HCEC 1CT (cell line): ENCODE data around the gene HMOX1.
A peak's percentile ranks its signal among the peaks of the same experiment; 100 is the strongest.

Experiments
- DNase-seq: peaks from one replicate; pipeline ENCODE4 v3.0.0-alpha.2; 2017

Gene HMOX1

DNA sequence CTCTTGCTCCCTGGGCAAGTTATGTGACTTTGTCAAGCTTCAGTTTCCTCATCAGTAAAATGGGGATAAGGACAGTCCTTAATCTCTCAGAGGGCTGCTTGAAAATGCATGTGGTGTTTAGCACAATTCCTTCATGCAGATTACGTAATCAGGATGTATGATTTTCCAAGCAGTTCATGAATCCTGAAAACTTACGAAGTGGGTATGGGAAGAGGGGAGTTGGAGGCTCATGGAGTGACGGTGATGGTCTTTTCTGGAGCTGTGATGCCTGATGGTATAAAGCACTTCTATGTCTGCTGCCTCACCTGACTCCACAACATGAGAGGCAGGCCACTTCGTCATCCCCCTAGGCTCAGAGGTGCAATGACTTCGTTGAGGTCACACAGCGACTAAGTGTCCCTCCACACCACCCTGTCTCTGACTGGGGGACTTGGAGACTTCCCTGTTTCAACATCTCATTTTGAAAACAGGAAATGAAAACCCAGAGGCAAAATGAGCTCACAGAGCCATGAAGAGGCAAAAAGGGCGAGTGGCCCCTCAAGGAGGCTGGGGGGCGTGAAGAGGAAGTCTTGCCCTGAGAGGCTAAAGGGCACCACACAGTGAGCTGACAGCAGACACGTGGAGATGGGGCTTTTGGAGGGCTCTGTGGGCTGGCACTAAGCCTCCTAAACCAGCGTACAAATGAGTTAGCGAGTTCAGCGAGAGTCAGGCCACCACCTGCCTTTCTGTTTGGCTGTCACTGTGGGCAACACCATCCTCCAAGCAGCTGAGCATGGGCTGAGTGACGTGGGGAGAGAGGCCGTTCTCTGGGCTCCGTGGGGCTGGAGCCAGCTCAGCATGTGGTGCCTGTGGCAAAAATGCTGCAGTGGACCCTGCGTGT is 29.1 kb downstream of the HMOX1 start:
- no peak for DNase-seq

DNA sequence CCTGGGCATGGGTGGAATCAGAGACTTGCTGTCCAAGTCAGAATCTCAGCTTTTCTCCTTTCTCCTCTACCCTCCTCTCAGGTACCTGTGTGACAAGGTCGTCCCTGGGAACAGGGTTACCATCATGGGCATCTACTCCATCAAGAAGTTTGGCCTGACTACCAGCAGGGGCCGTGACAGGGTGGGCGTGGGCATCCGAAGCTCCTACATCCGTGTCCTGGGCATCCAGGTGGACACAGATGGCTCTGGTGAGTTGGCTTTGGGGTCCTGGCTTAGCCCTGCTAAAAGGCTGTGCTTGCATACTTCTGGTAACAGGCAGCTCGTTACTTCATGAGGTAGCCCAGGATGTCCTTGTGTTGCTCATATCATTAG is 29.8 kb downstream of the HMOX1 start:
- no peak for DNase-seq

DNA sequence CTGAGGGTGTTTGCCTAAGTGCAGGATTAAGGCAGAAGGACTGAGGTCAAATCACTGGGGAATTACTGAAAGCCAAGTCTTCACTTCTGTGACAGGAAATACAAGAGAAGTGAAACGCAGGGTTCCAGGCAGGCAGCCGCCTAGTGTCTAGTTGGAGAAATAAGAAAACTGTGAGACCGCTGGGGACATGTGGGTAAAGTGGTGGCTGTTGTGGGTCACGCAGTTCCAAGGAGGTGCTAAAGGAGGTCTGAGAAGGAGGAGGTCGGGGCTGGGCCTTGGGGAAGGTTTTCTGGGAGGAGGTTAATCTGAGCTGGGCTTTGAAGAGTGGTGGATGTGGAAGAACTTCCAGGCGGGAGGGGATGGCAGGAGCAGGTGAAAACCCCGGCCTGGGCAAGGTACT is 30.2 kb downstream of the HMOX1 start:
- DNase-seq = no peak

DNA sequence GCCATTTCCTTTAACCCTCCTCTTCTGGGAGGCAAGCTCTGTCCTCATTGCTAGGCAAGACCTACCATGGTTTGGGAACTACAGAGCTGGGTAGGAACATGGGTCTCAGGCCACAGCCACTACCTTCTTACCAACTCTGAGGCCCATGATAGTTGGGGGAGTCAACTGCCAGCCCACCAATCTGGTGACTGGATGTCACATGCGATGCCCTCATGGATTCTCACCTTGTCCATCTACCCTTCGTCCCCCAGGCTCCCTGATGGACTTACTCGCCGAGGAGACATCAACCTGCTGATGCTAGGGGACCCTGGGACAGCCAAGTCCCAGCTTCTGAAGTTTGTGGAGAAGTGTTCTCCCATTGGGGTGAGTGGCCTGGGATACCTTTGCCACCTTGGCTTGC is 32.7 kb downstream of the HMOX1 start:
- no peak for DNase-seq

DNA sequence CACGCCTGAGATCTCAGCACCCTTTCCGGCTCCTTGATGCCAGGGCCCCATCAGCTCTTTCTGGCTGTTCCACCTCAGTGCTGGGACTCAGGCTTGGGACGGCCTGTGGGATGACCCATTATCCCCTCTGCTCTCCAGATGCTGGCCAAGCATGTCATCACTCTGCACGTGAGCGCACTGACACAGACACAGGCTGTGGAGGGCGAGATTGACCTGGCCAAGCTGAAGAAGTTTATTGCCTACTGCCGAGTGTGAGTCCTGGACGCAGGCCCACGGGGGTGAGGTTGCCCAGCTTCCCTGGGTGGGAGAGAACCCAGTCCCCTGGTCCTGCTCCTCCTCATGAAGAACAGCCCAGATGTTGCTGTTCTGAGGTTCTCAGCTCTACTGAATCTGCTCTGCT is 36.7 kb downstream of the HMOX1 start:
- no peak for DNase-seq

DNA sequence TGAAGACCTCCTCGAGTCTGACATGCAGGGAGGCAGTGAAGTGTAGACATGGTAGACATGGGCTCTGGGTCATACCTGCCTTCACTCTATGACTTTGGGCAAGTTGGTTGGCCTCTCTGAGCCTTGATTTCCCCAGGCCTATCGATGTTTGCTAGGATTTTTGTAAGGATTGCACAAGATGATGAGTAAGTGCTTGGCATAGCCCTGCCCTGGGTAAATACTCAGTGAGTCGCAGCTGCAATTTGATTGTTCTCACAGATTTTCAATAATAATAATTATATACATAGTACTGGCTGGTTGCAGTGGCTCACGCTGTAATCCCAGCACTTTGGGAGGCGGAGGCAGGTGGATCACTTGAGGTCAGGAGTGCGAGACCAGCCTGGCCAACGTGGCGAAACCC is 37.2 kb downstream of the HMOX1 start:
- DNase-seq = peak; percentile 15

DNA sequence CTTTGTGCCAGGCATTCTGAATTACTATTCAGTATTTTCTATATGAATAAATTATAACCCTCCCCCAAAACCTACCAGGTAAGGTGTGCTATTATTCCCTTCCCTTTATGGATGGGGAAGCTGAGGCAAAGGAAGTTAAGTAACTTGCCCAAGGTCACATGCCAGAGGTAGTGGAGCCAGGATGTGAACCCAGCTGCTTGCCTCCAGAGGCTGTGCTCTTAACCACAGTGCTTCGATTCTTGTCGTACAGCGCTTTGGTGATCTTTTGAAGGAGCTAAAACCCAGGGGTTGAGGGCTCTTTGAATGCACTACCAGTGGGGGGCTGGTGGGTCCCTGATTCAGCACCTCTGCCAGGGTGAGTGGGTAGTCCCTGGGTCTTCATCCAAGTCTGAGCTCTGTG is 37.8 kb downstream of the HMOX1 start:
- DNase-seq = no peak

DNA sequence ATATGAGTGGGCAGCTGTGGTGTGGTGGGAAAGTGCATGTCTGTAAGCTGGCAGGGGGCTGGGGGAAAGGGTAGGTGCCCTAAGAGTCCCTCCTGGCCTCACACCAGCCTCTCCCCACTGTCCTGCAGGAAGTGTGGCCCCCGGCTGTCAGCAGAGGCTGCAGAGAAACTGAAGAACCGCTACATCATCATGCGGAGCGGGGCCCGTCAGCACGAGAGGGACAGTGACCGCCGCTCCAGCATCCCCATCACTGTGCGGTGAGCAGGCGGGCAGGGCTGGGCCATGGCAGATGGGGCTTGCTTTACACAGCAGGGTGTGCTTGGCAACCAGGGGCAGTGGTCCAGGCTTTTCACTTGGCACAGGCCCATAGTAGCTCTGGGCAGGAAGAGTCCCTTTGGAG is 38.9 kb downstream of the HMOX1 start:
- no peak for DNase-seq

DNA sequence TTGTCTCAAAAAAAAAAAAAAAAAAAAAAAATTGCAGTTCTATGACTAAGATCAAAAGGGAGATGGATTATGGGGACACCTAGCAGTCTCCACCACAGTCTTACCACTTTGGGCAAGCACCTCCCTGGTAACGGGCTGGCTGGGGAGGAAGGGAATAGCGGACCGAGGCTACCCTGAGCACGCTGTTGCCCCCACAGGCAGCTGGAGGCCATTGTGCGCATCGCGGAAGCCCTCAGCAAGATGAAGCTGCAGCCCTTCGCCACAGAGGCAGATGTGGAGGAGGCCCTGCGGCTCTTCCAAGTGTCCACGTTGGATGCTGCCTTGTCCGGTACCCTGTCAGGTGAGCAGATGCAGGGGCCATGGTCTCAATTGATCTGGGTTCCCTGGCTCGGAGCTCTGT is 40.2 kb downstream of the HMOX1 start:
- no peak for DNase-seq

DNA sequence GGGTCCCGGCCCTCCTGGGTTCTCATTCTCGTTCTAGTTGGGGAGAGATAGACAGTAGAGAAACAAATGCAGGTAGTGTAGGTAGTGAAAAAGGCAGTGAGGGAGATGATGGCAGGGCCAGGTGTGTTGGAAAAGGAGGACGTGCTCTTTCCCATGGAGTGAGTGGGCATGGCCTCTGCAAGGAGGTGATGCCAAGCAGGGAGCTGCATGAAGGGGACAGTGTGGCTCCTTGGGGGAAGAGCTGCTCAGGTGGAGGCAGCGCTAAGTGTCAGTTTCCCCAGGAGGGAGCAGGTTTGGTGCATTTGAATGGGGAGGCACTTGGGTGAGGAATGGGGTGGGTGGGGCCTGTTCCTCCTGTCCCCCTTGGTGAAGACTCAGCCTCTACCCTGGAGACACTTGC is 41.2 kb downstream of the HMOX1 start:
- DNase-seq = no peak

DNA sequence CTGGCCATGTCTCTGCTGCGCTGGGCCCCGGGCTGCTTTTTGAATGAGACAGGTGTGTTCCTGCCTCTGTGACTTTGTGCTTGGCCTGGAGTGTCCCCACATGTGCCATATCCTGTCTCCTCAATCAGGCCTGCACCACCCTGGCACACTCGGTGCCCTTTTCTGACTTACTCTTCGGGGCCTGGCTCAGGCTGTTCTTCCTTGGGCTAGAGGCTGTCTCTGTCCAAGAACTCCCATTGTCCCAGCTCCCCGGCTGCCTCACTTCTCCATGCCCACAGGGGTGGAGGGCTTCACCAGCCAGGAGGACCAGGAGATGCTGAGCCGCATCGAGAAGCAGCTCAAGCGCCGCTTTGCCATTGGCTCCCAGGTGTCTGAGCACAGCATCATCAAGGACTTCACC is 42.0 kb downstream of the HMOX1 start:
- no peak for DNase-seq

DNA sequence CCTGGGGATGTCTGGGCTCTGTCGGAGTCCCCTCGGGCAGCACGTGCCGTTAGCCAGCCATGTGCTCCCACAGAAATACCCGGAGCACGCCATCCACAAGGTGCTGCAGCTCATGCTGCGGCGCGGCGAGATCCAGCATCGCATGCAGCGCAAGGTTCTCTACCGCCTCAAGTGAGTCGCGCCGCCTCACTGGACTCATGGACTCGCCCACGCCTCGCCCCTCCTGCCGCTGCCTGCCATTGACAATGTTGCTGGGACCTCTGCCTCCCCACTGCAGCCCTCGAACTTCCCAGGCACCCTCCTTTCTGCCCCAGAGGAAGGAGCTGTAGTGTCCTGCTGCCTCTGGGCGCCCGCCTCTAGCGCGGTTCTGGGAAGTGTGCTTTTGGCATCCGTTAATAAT is 43.2 kb downstream of the HMOX1 start:
- DNase-seq = no peak

DNA sequence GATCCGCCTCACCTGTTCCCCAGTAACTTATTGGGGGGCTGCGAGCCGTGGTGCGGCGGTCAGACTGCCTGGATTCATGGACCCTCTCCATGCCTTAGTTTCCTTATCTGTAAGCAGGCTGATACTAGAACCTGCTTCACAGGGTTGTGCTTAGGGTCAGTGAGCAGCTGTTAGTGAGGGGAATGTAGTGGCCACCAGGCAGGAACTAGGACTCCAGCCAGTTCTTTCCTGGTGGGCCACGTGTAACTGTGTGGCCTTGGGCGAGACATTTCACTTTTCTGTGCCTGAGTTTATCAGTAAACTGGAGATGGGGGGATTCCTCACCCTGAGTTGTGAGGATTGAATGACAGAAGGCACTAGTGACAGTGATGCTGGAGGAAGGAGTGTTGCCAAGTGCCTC is 43.9 kb downstream of the HMOX1 start:
- no peak for DNase-seq

DNA sequence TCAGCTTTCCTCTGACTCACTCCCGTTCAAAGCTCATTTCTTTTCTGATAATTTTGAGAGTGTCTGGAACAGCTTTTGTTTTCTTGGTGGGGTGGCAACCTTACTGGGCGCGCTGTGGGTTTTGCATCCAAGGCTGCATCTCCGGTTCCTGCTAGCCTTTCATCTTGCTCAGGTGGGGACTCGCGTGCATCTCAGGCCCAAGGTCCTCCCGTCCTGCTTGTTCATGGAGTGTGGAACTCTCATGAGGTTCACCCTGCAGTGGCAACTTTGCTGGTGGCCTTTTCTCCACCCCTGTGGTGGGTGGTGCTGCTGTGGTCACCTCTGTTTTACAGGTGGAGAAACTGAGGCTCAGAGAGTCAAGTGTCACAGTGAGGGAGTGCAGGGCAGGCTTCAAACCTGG is 44.6 kb downstream of the HMOX1 start:
- DNase-seq = no peak

DNA sequence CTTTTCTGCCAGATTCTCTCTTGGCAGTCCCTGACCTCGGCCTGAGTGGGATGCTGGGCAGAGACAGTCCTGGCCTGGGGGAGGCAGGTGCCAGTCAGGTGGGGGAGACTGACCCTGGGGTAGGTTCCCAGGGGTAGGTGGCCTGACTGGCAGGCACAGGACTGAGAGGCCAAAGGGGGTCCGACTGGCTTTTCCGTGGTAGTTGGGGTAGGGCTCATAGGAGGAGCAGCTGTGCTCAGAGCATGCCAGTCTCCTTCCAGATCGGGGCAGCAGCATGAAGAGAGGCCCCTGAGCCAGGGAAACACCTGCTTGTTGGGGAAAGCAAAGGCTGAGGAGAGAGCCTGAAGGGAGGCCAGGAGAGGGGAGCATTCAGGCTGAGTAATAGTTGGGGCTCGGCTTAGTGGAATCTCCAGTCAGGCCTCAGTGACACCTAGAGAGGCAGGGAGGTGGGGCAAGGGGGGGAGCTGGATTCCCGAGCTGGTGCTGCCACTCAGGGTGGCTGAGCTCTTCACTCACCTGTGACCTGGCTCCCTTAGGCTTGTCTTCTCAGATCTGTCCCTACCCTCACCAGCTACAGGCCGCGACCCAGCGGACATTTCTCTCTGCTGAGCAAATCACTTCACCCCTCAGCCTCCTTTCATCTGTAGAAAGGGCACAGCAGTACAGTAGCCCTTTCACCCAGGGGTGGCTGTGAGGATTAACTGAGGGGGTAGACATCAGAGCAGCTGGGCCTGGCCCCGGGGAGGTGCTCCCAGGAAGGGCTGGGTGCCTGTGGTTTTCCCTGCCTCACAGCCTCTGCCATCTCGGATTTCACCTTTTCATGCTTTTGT is 45.3 kb downstream of the HMOX1 start:
- no peak for DNase-seq

DNA sequence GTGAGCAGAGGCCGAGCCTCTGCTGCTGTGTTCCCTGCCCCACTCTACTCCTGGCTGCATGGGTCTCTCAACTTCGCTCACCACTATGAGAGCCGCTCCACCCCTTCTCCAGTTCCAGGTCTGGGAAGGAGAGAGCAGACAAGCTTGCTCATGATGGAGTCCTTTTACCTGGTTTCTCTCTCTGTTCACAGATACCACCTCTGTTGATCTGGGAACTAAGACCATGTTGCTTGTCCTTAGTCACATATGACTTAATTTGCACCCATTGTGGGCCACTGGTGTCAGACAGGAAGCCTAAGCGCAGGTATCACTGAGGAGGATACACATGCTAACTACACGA is 45.9 kb downstream of the HMOX1 start:
- no peak for DNase-seq

DNA sequence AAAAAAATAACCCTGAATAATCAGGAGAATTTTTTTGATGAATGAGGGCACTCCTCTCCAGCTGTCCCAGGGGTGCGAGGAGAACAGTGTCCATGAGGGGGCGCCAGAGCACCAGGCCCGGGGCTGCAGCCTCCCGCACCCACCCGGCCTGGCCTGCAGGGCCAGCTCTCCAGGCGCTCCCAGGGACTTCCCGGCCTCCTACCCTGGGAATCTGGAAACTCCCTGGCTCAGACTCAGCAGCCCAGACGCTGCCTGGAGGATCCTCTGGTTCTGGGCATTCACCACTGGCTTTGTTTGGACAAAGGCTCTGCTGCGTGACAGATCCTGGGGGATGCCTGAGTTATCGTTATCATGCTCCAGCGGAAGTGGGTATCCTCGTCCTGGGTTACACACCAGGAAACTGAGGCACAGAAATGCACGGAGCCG is 50.0 kb downstream of the HMOX1 start:
- peak; percentile 80 for DNase-seq

DNA sequence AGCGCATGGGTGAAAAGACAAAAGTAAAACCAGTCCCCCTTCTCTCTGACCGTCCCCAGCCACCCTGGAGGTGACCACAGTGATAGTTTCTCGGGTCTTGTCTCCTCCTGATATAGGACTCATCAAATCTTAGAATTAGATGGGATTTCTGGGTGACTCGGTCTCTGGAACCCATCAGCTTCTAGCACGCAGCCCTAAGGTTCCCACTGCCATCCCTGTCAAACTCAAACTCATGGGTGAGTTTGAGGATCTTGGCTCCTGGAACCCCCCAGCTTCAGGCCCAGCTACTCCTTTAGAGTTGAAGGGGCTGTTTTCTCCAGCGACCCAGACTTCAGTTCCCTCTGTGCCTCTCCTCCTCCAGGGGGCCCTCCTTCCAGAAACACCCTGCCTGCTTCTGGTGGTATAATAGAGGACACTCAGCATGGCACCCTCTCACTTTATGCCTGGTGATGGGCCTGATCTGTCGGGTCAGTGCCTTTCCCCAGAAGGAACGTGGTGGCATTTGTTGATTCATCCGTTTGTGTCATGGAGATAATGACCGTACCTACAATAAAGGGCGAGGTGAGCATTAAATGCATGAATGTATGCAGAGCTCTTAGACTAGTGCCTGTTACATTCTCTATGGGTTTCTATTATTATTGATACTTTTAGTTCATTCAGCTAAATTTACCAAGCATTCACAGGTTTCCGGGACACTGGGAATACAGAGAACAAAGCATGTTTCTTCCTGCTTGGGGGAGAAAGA is 50.8 kb downstream of the HMOX1 start:
- no peak for DNase-seq

DNA sequence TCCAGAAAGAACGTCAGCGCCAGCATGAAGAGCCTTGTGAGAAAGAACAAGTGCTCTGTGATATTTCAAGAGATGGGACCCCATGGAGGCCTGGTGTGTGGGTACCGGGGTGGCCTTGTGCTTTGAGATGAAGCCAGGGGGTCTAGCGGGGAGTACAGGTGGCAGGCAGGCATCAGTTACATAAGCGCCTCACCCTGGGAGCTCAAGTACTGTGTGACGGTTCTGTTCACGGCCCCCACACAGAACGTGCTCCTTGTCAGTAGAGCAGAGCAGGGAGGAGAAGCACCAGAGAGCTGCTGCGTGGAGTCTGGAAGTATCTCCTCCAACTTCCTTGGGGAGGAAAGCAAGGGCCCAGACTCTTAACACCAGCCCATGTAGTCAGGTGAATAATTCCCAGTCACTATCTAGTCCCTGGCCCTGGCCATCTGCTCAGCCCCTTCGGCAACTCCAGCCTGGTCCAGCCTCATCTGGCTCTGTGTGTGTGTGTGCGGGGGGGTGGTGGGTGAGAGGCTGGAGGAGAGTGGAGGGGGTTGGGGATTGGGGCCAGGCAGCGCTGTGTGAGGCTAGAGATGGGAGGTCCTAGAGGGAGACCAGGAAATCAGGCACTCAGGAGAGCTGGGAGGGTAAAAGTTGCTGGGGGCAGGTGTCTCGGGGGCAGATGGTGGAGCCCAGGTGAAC is 51.5 kb downstream of the HMOX1 start:
- no peak for DNase-seq

DNA sequence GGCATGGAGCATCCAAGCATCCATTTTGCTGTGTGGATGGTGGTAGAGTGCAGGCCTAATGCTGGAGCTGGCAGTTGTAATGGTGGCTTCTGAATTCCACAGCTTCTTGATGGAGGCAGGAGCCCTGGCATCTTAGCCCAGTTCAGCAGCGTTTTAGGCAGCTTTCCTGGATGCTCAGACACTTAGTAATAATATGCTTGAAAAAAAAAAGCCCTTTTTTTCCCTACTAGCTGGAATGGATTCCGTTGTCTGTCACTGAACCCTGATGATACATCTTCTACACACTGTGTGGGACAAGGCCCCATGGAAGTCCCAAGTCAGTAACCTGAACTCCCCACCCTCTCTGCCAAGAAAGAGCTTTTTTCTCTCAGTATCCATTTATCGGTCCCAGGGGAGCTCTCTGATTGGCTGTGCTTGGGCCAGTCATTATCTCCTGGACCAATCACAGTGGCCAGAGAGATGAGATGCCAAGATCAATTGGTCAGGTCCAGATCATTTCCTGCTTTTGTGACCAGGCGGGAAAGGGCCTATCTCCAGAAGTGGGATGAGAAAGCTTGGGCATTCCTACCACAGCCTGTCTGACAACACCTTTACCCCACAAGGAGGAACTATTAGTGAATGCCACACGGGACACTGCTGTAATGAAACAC is 53.3 kb downstream of the HMOX1 start:
- DNase-seq = no peak

DNA sequence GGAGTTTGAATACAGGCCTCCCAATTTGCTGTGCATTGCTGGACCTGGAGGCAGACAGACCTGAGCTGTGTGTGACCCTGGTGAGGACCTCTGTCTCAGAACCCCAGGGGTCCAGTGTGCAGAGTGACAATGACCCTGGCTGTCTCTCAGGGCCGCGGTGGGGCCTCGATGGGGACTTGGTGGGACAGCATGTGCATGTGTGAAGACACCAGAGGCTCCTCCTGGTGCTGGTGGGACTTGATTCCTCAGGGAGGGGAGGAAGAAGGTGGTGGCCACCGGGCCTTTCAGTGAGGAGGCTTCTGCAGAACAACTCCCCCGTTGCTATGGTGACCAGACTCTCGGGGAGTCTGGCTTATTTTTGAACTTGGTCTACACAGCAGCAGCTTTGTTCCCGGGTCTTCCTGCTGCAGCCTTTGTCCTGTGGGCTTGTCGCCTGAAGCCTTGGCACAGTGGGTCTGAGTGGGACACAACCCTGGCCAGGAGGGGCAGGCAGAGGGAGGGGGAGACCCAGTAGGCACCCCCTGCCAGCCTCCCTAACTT is 54.4 kb downstream of the HMOX1 start:
- DNase-seq = no peak

DNA sequence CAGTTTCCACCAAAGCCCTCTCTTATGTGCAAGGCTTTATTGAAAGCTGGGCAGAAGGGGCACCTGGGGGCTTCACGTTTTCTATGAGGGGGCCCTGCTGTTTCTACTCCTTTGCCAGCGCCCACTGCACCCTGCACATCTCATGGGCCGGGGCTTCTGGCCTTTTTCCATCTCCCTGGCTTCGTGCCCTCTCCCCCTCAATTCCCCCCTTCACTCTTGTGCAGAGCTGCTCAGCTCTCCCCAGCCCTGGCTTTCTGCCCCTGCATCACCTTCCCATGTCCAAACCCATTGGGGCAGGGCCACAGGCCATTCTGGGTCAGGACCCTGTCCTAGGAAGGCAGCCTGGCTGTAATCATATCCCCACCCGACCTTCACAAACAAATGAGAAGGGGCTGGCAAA is 55.5 kb downstream of the HMOX1 start:
- DNase-seq = no peak
